Measurements from ENCODE around the gene PEAR1. TPM values are rescaled to one million over a fixed set of nuclear protein-coding genes. Genes with fewer than 3 reads are reported as not detected.

PEAR1 gene
- total RNA-seq, 1 experiment from 2014 or later, result 10.8 TPM

DNA sequence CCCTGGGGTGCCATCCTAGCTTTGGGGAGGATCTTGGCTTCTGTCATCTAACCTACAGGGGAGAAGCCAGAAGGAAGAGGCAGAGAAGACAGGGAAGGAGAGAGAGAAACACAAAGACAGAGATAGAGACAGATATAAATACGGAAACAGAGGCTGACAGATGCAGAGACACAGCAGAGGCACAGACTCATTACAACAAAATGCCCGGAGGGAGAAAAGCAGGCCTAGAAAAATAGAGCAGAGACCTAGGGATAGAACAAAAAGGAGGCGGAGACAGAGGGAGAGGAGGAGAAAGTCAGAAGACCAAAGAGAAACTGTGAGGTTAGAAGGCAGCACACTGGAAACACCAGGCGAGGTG is 1.9 kb downstream of the PEAR1 start:
- Histone ChIP-seq H3K36me3 (ENCODE audit: control insufficient read depth in 1 of 2, insufficient read depth in 2 of 2, low read length in 2 of 2) (no peaks in the 10 kb centered on the region), H3K9me2 (ENCODE audit: insufficient read depth) (no peaks in the 10 kb centered on the region), H3K4me3 (replicated peaks in 1 of 2; ENCODE audit: low read depth in 1 of 2, low read length in 2 of 2) (no peak overlapping the region), H4K20me1 (ENCODE audit: insufficient read depth) (no peaks in the 10 kb centered on the region), H2AFZ (ENCODE audit: low read depth, low read length, poor library complexity, severe bottlenecking) (no peak overlapping the region), H3K27ac (ENCODE audit: low read depth, low read length) (peak overlapping the region; percentile 88), H3K4me2 (ENCODE audit: low read length) (peak overlapping the region; percentile 83), H3K9me3 (ENCODE audit: control insufficient read depth in 1 of 2, insufficient read depth in 1 of 2, low read depth in 1 of 2, low read length in 2 of 2) (no peaks in the 10 kb centered on the region), H3K4me1 (ENCODE audit: control insufficient read depth in 1 of 2, insufficient read depth in 2 of 2, low read length in 2 of 2) (peaks cover 32 to 64% of the 10 kb centered on the region in 2 experiments), H3K27me3 (ENCODE audit: insufficient read depth, low read length) (no peaks in the 10 kb centered on the region), H3K9ac (ENCODE audit: low read length) (peak overlapping the region; percentile 65), H3K79me2 (ENCODE audit: insufficient read depth, low read length) (no peaks in the 10 kb centered on the region)
- RAD21 ChIA-PET (ENCODE audit: low non-redundant PET in 1 of 2, low total read pairs in 2 of 2, uncharacterized antibody in 2 of 2, unreplicated experiment in 2 of 2), result no interaction called here
- TF ChIP-seq JUND (IDR thresholded peaks at IDR 0.05), result no peak
- TF ChIP-seq ZFX (IDR thresholded peaks at IDR 0.05), result no peak
- no peak for TF ChIP-seq POLR2AphosphoS5 (IDR thresholded peaks at IDR 0.05; ENCODE audit: low read depth, low read length)
- TF ChIP-seq EZH2phosphoT487 (IDR thresholded peaks at IDR 0.05; ENCODE audit: borderline replicate concordance), result no peak
- no peak for TF ChIP-seq RAD21 (IDR thresholded peaks at IDR 0.05; ENCODE audit: low read depth)
- TF ChIP-seq, protein P1, sequence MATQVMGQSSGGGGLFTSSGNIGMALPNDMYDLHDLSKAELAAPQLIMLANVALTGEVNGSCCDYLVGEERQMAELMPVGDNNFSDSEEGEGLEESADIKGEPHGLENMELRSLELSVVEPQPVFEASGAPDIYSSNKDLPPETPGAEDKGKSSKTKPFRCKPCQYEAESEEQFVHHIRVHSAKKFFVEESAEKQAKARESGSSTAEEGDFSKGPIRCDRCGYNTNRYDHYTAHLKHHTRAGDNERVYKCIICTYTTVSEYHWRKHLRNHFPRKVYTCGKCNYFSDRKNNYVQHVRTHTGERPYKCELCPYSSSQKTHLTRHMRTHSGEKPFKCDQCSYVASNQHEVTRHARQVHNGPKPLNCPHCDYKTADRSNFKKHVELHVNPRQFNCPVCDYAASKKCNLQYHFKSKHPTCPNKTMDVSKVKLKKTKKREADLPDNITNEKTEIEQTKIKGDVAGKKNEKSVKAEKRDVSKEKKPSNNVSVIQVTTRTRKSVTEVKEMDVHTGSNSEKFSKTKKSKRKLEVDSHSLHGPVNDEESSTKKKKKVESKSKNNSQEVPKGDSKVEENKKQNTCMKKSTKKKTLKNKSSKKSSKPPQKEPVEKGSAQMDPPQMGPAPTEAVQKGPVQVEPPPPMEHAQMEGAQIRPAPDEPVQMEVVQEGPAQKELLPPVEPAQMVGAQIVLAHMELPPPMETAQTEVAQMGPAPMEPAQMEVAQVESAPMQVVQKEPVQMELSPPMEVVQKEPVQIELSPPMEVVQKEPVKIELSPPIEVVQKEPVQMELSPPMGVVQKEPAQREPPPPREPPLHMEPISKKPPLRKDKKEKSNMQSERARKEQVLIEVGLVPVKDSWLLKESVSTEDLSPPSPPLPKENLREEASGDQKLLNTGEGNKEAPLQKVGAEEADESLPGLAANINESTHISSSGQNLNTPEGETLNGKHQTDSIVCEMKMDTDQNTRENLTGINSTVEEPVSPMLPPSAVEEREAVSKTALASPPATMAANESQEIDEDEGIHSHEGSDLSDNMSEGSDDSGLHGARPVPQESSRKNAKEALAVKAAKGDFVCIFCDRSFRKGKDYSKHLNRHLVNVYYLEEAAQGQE (IDR thresholded peaks at IDR 0.05; ENCODE audit: low read depth), result no peak
- no peak for TF ChIP-seq EGR1 (IDR thresholded peaks at IDR 0.05; ENCODE audit: low read depth)
- TF ChIP-seq YY1 (IDR thresholded peaks at IDR 0.05; ENCODE audit: extremely low read depth, insufficient replicate concordance, low read depth, low read length), result no peak
- ATAC-seq (no peak), DNase-seq (ENCODE audit: low read depth, low spot score) (no peak)
- BruUV-seq (replicated peaks), result no TSS peak
- CTCF ChIA-PET, result interaction anchor here (0.9 to 1.9 kb wide), 2 partner anchors 25 to 31 kb away, joined by 3 to 9 read pairs; partner anchors contain the start of gene LRRC71
- intact Hi-C loops (cut with micrococcal nuclease), result no loop called here
- POLR2A ChIA-PET, result no interaction called here
